ENCODE results near the gene BORCS6.

- TF ChIP-seq, protein P1, sequence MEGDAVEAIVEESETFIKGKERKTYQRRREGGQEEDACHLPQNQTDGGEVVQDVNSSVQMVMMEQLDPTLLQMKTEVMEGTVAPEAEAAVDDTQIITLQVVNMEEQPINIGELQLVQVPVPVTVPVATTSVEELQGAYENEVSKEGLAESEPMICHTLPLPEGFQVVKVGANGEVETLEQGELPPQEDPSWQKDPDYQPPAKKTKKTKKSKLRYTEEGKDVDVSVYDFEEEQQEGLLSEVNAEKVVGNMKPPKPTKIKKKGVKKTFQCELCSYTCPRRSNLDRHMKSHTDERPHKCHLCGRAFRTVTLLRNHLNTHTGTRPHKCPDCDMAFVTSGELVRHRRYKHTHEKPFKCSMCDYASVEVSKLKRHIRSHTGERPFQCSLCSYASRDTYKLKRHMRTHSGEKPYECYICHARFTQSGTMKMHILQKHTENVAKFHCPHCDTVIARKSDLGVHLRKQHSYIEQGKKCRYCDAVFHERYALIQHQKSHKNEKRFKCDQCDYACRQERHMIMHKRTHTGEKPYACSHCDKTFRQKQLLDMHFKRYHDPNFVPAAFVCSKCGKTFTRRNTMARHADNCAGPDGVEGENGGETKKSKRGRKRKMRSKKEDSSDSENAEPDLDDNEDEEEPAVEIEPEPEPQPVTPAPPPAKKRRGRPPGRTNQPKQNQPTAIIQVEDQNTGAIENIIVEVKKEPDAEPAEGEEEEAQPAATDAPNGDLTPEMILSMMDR (conservative IDR thresholded peaks at IDR 0.05; ENCODE audit: low read depth, low read length): no peak
- TF ChIP-seq FOS (IDR thresholded peaks at IDR 0.05; ENCODE audit: low read depth, low read length): no peak
- TF ChIP-seq POLR2A (IDR thresholded peaks at IDR 0.05; ENCODE audit: low read depth, low read length): no peak; the same call in 1 of the 2 replicates
- no peak for TF ChIP-seq CEBPB (IDR thresholded peaks at IDR 0.05; ENCODE audit: low read depth, low read length)
- no peak for TF ChIP-seq RAD21 (IDR thresholded peaks at IDR 0.05; ENCODE audit: low read length)
- no peak for TF ChIP-seq USF2 (IDR thresholded peaks at IDR 0.05; ENCODE audit: low read depth, low read length)
- no peak for TF ChIP-seq ELK1 (IDR thresholded peaks at IDR 0.05; ENCODE audit: borderline replicate concordance, low read depth, low read length)
- TF ChIP-seq RFX5 (IDR thresholded peaks at IDR 0.05; ENCODE audit: low read depth, low read length): no peak
- no peak for TF ChIP-seq SMC3 (IDR thresholded peaks at IDR 0.05; ENCODE audit: low read depth, low read length)
- no peak for TF ChIP-seq NFE2L2 (IDR thresholded peaks at IDR 0.05; ENCODE audit: low read depth, low read length)
- no peak for TF ChIP-seq CHD1 (IDR thresholded peaks at IDR 0.05; ENCODE audit: low read depth, low read length)
- TF ChIP-seq RCOR1 (IDR thresholded peaks at IDR 0.05; ENCODE audit: insufficient replicate concordance, low read length): no peak
These were observed 39.5 kb downstream of the BORCS6 start for GRCh38 chr17:8150194-8151119.

Data from IMR-90 (cell line).